HPDE6-E6E7 (cell line): ENCODE data around the gene LGMN.

ENCODE experiments used
- DNase-seq: peaks from one replicate; pipeline ENCODE4 v3.0.0; 2011; ENCODE audit warnings: missing footprints; ENCODE audit errors: extremely low spot score

LGMN gene

GRCh38 chr14:92726135-92726932 lies 22.1 kb downstream of the LGMN start:
- peak; percentile 92 for DNase-seq

DNA sequence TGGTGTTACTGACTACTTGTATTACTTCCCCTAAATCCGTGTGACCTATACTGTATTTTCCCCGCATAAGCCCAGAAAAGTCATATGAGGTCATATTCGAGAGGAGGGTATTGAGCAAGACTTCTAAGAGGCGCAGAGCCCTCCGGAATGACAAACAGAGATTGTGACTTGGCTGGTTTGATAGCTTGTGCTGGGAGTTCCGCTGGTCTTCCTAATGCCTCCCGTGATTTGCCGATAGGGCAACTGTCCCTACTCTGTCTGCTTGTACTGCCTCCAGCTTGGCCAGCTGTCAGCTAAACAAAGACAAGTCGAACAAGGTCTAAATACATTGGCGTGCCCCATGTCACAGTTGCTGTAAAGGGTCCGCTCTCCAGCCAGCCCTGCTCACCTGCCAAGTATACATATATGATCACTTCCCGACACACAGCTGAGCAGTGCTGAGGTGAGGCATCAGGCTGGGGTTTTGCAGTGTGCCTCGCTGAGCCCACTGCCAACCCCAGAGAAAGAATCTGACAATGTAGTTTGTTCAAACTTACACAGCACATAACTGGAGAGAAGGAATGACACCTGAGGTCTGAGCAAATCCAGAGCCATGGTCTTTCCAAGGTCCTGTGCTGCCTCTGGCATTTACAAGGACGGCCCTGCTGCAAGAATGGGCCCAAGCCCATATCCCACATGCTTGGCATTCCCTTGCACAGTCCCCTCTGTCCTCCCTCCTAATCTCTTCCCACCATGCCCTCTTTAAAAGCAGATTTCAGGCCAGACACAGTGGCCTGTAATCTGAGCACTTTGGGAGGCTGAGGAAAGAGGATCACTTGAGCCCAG lies 23.7 kb downstream of the LGMN start:
- no peak for DNase-seq

- no peak for DNase-seq
Observed at GRCh38 chr14:92719890-92720323, 28.5 kb downstream of the LGMN start.

DNA sequence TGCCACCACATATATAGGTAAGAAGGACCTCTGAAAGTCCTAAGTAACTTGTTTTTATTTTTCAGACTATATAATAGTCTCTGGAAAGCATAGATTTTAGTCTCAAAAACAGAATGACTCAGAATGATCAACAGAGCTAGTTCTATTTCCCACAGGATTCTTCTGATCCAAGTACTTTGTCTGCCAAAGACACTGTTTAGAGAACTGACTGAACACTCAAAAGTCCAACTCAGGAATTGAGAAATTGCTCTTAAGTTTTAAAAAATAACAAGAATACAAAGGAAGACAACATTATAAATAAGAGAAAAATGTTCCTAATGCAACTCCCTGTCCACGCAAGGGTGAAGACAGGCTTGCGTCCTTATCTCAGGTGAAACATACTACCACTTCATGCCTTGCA lies 29.0 kb downstream of the LGMN start:
- DNase-seq = no peak

- no peak for DNase-seq
Observed at GRCh38 chr14:92718664-92719063, 29.8 kb downstream of the LGMN start.

GRCh38 chr14:92717571-92718042 lies 30.8 kb downstream of the LGMN start:
- no peak for DNase-seq

DNA sequence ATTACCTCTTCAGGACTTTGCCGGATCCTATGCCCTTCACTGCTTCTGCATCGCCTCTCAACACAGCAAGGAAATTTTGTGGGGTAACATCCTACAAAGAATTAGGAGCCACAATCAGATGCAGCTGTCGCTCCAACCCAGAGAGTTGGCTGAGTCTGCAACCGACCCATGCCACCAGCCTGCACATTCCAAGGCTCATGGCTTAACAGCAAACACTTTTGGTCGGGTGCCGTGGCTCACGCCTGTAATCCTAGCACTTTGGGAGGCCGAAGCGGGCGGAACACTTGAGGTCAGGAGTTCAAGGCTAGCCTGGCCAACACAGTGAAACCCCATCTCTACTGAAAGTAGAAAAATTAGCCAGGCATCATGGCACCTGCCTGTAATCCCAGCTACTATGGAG lies 32.3 kb downstream of the LGMN start:
- no peak for DNase-seq

- peak; percentile 73 for DNase-seq
Observed at GRCh38 chr14:92714739-92715307, 33.6 kb downstream of the LGMN start.

GRCh38 chr14:92712654-92713051 lies 35.8 kb downstream of the LGMN start:
- DNase-seq = no peak

GRCh38 chr14:92711976-92712653 lies 36.3 kb downstream of the LGMN start:
- DNase-seq = no peak

GRCh38 chr14:92710001-92710341 lies 38.5 kb downstream of the LGMN start:
- no peak for DNase-seq

- DNase-seq = no peak
Observed at GRCh38 chr14:92709340-92710000, 39.0 kb downstream of the LGMN start.

GRCh38 chr14:92706386-92706785 lies 42.0 kb downstream of the LGMN start:
- no peak for DNase-seq

GRCh38 chr14:92704821-92705220 lies 43.6 kb downstream of the LGMN start:
- DNase-seq = no peak

DNA sequence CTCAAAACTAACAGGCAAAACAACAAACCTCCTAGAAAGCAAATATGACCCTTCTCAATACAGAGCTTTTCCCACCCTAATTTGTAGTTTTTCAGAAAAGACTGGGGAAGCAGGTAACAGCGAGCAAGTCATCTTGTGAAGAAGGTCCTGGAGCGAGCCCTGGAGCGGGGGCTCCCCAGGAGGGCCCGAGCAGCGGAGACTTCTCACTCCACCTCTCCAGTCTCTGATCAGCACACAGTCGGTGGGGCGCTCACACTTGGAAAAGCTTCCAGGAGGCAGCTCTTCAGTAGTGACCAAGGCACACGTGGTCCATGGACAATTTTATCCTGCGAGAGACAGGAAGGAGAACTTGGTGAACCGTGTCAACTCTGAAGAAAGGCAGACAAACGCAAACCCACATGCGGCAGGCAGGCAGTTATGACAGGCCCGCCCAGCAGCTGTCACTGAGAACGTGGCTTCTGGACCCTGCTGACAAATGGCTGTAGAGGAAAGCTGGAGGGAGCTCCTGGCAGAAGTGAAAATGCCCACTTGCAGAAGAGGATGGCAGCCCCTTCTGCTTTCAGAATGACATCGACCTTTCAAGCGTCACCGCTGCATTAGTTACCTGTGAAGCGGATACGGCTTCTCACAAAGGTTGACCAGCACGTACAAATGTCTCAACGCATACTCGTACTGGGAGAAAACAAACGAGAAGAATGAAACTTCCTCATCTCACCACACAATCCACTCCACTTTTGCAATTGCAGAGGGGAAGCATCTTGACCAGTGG lies 44.2 kb downstream of the LGMN start:
- no peak for DNase-seq

GRCh38 chr14:92703516-92703915 lies 44.9 kb downstream of the LGMN start:
- DNase-seq = no peak

GRCh38 chr14:92702441-92702918 lies 45.9 kb downstream of the LGMN start:
- no peak for DNase-seq

DNA sequence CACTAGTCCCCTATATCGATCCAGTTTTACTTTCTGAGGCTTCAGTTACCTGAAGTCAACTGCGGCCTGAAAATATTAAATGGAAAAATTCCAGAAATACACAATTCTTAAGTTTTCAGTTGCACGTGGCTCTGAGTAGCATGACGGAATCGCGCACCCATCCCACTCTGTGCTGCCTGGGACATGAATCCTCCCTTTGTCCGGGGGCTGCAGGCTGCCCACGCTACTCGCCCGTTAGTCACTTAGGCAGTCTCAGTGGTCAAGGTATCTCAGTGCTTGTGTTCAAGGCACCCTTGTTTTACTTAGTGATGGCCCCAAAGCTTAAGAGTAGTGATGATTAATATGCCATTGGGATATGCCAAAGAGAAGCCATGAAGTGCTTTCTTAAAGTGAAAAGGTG lies 46.6 kb downstream of the LGMN start:
- no peak for DNase-seq

DNA sequence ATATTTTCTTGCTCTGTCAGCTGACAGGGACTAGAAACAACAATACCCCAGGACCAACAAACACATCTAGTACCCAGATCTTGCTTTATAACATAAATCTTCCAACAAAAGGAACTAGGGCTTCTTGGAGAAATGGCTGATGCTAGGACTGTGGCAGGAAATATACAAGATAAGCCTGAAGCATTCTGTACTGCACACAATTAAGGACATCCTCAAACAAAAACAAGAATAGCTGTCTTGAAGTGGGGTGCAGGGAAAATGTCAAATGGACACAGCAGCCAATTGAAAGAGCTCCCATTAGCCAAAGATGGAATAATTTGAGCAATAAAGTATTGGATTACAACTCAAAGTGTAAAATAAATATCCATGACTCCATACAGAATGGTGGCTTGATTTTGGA lies 50.0 kb downstream of the LGMN start:
- DNase-seq = no peak

- no peak for DNase-seq
Observed at GRCh38 chr14:92696366-92696765, 52.1 kb downstream of the LGMN start.

DNA sequence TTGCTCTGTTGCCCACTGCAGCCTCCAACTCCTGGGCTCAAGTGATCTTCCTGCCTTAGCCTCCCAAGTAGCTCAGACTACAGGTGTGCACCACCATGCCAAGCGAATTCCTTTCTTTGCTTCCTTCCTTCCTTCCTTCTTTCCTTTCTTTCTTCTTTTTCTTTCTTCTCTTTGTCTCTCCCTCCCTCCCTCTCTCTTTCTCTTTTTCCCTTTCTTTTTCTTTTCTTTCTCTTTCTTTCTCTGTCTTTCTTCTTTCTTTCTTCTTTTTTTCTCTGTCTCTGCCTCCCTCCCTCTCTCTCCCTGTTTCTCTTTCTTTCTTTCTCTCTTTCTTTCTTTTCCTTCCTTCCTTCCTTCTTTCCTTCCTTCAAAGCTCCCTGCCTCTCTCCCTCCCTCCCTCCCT lies 52.9 kb downstream of the LGMN start:
- no peak for DNase-seq
